ENCODE data around the gene COL4A2.

COL4A2 gene

DNA sequence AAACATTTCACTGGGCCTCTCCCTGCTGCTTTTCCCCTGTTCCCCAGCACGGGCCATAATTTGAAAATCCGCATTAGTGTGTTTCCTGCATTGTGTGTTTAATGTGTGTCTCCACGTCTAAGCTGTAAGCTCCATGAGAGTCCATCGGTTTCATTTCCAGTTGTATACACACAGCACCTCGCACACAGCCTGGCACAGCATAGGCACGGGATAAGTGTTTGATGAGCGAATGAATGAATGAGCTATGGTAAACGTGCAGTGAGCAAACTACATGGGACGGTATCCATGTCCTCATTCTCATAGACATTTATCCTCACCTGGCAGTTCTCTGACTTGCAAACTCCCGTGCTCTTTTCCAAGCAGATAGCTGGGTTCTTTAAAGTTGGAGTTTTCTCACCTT is 148.4 kb downstream of the COL4A2 start:
- in situ Hi-C loops (cut with HindIII; ENCODE audit: low pct_ligation_motif_present, low sequenced_read_pairs) = no loop called here
- Histone ChIP-seq H3K27me3 (replicated peaks) (no peaks in the 10 kb centered on the region), H3K4me3 (ENCODE audit: low read depth, low read length) (no peak overlapping the region), H3K27ac (no peak overlapping the region), H3K36me3 (replicated peaks) (peaks cover 86% of the 10 kb centered on the region)
- no peak for DNase-seq
- TF ChIP-seq, protein P1, sequence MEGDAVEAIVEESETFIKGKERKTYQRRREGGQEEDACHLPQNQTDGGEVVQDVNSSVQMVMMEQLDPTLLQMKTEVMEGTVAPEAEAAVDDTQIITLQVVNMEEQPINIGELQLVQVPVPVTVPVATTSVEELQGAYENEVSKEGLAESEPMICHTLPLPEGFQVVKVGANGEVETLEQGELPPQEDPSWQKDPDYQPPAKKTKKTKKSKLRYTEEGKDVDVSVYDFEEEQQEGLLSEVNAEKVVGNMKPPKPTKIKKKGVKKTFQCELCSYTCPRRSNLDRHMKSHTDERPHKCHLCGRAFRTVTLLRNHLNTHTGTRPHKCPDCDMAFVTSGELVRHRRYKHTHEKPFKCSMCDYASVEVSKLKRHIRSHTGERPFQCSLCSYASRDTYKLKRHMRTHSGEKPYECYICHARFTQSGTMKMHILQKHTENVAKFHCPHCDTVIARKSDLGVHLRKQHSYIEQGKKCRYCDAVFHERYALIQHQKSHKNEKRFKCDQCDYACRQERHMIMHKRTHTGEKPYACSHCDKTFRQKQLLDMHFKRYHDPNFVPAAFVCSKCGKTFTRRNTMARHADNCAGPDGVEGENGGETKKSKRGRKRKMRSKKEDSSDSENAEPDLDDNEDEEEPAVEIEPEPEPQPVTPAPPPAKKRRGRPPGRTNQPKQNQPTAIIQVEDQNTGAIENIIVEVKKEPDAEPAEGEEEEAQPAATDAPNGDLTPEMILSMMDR (IDR thresholded peaks at IDR 0.05; ENCODE audit: low read depth, low read length, missing control alignments) = no peak

DNA sequence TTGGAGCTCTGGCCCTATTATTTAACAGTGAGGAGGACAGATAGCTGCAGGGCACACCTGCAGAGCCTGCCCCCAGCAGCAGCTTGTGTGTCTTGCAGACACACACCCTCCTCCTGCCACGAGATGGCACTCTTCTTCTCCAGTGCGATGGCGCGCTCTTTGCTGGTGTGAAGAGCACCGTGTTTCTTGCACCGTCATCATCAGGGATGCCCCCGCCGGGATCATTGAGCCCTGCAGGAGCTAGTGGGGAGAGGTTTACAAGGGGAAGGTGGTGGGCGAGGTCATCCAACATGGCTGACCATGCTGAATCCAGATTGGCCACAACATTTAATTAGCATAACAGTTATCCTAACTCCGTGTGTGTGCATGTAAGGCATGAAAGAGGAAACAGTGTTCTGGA is 148.9 kb downstream of the COL4A2 start:
- TF ChIP-seq, protein P1 (IDR thresholded peaks at IDR 0.05; ENCODE audit: low read depth, low read length, missing control alignments) = peak; percentile 89
- in situ Hi-C loops (cut with HindIII; ENCODE audit: low pct_ligation_motif_present, low sequenced_read_pairs) = no loop called here
- Histone ChIP-seq H3K27ac (peak overlapping the region; percentile 24), H3K27me3 (replicated peaks) (no peaks in the 10 kb centered on the region), H3K36me3 (replicated peaks) (peaks cover 86% of the 10 kb centered on the region), H3K4me3 (ENCODE audit: low read depth, low read length) (no peak overlapping the region)
- peak; percentile 57 for DNase-seq

DNA sequence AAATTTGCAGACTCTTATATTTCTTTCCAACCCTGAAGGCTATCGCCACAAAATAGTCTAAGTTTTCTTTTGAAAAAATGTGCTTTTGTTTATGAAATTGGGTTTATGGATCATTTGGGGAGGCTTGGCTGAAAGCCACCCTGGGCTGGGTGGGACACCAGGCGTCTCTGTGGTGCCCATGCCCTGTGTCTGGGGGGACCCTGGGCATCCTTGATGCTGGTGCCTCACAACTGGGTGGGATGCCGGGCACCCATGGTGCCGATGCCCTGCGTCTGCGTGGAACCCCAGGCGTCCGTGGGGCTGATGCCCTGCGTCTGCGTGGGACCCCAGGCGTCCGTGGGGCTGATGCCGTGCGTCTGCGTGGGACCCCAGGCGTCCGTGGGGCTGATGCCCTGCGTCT is 149.5 kb downstream of the COL4A2 start:
- in situ Hi-C loops (cut with HindIII; ENCODE audit: low pct_ligation_motif_present, low sequenced_read_pairs) = no loop called here
- no peak overlapping the region for H3K27ac ChIP-seq
- H3K36me3 ChIP-seq (replicated peaks) = peaks cover 86% of the 10 kb centered on the region
- TF ChIP-seq, protein P1 (IDR thresholded peaks at IDR 0.05; ENCODE audit: low read depth, low read length, missing control alignments) = no peak
- H3K4me3 ChIP-seq (ENCODE audit: low read depth, low read length) = no peak overlapping the region
- no peaks in the 10 kb centered on the region for H3K27me3 ChIP-seq (replicated peaks)
- DNase-seq = no peak

DNA sequence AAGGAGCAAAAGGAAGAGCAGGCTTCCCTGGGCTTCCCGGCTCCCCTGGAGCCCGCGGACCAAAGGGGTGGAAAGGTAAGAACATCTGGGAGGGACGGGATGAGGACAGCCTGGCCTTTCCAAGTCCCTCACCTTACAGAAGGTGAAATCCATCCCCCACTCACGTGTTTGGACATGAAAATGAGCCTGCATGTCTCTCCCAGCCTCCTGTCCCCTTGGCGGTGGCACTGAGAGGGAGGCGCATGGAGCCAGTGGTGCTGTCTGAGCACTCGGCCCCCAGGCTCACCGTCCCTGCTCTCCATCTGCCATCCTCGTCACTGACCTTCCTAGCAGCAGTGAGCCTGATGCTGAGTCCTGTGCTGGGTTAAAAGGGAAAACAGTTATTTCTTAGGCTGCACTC is 150.3 kb downstream of the COL4A2 start:
- peaks cover 87% of the 10 kb centered on the region for H3K36me3 ChIP-seq (replicated peaks)
- DNase-seq = no peak
- no peak overlapping the region for H3K4me3 ChIP-seq (ENCODE audit: low read depth, low read length)
- no peak overlapping the region for H3K27ac ChIP-seq
- TF ChIP-seq, protein P1 (IDR thresholded peaks at IDR 0.05; ENCODE audit: low read depth, low read length, missing control alignments) = no peak
- no peaks in the 10 kb centered on the region for H3K27me3 ChIP-seq (replicated peaks)
- in situ Hi-C loops (cut with HindIII; ENCODE audit: low pct_ligation_motif_present, low sequenced_read_pairs) = no loop called here

DNA sequence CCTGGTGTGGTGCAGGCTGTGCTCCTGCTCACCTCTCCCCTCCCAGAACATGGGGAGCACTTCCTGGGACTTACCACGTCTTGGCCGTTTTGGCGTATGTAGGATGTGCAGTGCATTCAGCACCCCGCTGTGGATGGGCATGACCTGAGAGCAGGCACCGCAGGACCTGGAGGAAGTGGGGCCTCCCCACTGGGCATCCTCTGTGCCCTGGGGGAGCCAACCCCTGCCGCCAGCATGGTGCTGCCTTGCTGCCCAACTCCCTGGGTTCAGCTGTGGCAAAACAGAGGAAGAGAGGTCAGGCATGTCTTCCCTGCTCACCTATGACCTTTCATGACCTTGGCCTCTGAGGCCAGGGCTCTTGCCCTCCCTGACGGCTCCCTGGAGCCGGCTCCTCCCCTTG is 150.9 kb downstream of the COL4A2 start:
- no peak overlapping the region for H3K27ac ChIP-seq
- H3K27me3 ChIP-seq (replicated peaks) = no peaks in the 10 kb centered on the region
- peaks cover 89% of the 10 kb centered on the region for H3K36me3 ChIP-seq (replicated peaks)
- no peak overlapping the region for H3K4me3 ChIP-seq (ENCODE audit: low read depth, low read length)
- no peak for DNase-seq
- TF ChIP-seq, protein P1 (IDR thresholded peaks at IDR 0.05; ENCODE audit: low read depth, low read length, missing control alignments) = no peak
- in situ Hi-C loops (cut with HindIII; ENCODE audit: low pct_ligation_motif_present, low sequenced_read_pairs) = no loop called here

DNA sequence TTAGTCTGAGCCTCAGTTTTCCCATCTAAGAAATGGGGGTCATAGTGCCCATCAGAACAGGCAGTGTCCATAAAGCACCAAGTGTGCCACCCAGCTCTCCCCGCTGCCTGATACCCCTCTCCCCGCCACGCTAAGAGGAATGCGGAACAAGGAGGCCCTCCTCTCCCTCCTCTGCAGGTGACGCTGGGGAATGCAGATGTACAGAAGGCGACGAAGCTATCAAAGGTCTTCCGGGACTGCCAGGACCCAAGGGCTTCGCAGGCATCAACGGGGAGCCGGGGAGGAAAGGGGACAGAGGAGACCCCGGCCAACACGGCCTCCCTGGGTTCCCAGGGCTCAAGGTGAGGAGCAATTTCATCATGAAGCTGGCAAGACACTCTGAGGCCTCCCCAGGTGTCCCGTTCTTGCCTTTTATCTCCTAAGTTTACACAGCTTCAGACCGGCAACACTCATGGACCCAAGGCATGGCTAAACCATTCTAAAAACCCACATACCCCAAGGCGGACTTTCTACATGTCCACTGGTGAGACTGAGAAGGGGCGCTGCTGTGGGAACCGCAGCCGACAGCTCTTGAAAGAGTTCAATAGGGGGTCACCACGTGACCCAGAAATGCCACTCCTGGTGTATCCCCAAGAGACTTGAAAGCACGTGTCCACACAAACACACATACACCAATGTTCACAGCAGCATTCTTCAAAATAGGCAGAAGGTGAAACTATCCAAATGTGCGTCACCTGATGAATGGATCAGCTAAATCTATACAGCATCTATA is 151.7 kb downstream of the COL4A2 start:
- in situ Hi-C loops (cut with HindIII; ENCODE audit: low pct_ligation_motif_present, low sequenced_read_pairs) = no loop called here
- H3K27ac ChIP-seq = no peak overlapping the region
- peaks cover 89% of the 10 kb centered on the region for H3K36me3 ChIP-seq (replicated peaks)
- H3K27me3 ChIP-seq (replicated peaks) = no peaks in the 10 kb centered on the region
- H3K4me3 ChIP-seq (ENCODE audit: low read depth, low read length) = no peak overlapping the region
- TF ChIP-seq, protein P1 (IDR thresholded peaks at IDR 0.05; ENCODE audit: low read depth, low read length, missing control alignments) = no peak
- DNase-seq = no peak
